Measurements from ENCODE around the gene TKT. TPM values are rescaled to one million over a fixed set of nuclear protein-coding genes. Genes with fewer than 3 reads are reported as not detected.

The TKT gene
- total and polyA plus RNA-seq, 4 donors, result 18.1 to 202 (median 129) TPM

DNA sequence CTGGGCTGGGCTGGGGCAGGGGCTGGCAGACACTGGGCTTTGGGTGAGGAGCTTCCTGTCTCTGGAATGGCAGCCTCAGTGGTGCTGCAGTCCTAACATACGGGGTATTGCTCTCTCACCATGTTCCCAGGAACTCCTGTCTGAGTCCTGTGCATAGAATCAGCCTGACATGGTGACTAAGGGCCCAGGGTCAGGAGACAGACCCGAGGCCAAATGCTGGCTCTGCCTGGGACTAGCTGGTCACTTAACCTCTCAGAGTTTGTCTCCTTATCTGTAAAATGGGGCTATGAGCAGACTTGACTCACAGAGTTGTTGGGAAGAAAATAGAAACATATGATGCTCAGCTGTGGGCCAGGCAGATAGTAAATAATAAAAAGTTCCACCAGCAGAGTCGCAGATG, 66.5 kb downstream of the TKT start:
- Histone ChIP-seq H3K9me3 (ENCODE audit: control insufficient read depth in 4 of 4, low read length in 3 of 4) (no peaks in the 10 kb centered on the region), H3K27me3 (ENCODE audit: control insufficient read depth in 4 of 4, insufficient read depth in 4 of 4, low read length in 3 of 4) (no peaks in the 10 kb centered on the region), H3K36me3 (ENCODE audit: control insufficient read depth in 4 of 4, insufficient read depth in 3 of 4, low read depth in 1 of 4, low read length in 3 of 4) (peaks cover 0 to 17% (median 7%) of the 10 kb centered on the region in 4 donors), H3K27ac (ENCODE audit: low read depth in 1 of 2, low read length in 2 of 2) (no peak overlapping the region), H3K4me3 (ENCODE audit: low read depth in 1 of 3, low read length in 3 of 3) (no peak overlapping the region), H3K4me1 (ENCODE audit: control insufficient read depth in 4 of 4, insufficient read depth in 4 of 4, low read length in 3 of 4) (peaks cover 0 to 2% (median 0%) of the 10 kb centered on the region in 4 donors), H3K9ac (ENCODE audit: low read depth in 1 of 2, low read length in 2 of 2) (no peak overlapping the region)
- WGBS, result 92% methylated on average over 3 of the region's 3 CpGs
- TF ChIP-seq RAD21 (IDR thresholded peaks at IDR 0.05) (no peak), GABPA (IDR thresholded peaks at IDR 0.05 in 1 of 2, conservative IDR thresholded peaks at IDR 0.05 in 1 of 2) (no peak), FOXA1 (IDR thresholded peaks at IDR 0.05) (no peak), EGR1 (IDR thresholded peaks at IDR 0.05; ENCODE audit: low read depth in 2 of 2) (no peak), ATF3 (IDR thresholded peaks at IDR 0.05) (no peak), NR2F2 (IDR thresholded peaks at IDR 0.05) (no peak), HNF4G (IDR thresholded peaks at IDR 0.05) (no peak), HNF4A (conservative IDR thresholded peaks at IDR 0.05) (no peak), JUND (IDR thresholded peaks at IDR 0.05) (no peak), SP1 (IDR thresholded peaks at IDR 0.05) (no peak)
- TF ChIP-seq, protein P1, sequence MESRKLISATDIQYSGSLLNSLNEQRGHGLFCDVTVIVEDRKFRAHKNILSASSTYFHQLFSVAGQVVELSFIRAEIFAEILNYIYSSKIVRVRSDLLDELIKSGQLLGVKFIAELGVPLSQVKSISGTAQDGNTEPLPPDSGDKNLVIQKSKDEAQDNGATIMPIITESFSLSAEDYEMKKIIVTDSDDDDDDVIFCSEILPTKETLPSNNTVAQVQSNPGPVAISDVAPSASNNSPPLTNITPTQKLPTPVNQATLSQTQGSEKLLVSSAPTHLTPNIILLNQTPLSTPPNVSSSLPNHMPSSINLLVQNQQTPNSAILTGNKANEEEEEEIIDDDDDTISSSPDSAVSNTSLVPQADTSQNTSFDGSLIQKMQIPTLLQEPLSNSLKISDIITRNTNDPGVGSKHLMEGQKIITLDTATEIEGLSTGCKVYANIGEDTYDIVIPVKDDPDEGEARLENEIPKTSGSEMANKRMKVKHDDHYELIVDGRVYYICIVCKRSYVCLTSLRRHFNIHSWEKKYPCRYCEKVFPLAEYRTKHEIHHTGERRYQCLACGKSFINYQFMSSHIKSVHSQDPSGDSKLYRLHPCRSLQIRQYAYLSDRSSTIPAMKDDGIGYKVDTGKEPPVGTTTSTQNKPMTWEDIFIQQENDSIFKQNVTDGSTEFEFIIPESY (IDR thresholded peaks at IDR 0.05), result no peak
- DNase-seq (ENCODE audit: low spot score), result no peak

- no peak for DNase-seq (ENCODE audit: low spot score)
- H3K27me3 ChIP-seq (ENCODE audit: control insufficient read depth in 4 of 4, insufficient read depth in 4 of 4, low read length in 3 of 4), result no peaks in the 10 kb centered on the region
- H3K36me3 ChIP-seq (ENCODE audit: control insufficient read depth in 4 of 4, insufficient read depth in 3 of 4, low read depth in 1 of 4, low read length in 3 of 4), result peaks cover 0 to 17% (median 7%) of the 10 kb centered on the region in 4 donors
- 97% methylated on average over 13 of the region's 13 CpGs for WGBS
- H3K27ac ChIP-seq (ENCODE audit: low read depth in 1 of 2, low read length in 2 of 2), result no peak overlapping the region
- peaks cover 0 to 2% (median 0%) of the 10 kb centered on the region in 4 donors for H3K4me1 ChIP-seq (ENCODE audit: control insufficient read depth in 4 of 4, insufficient read depth in 4 of 4, low read length in 3 of 4)
- no peak overlapping the region for H3K4me3 ChIP-seq (ENCODE audit: low read depth in 1 of 3, low read length in 3 of 3)
- TF ChIP-seq YY1 (IDR thresholded peaks at IDR 0.05), result no peak
- TF ChIP-seq SP1 (IDR thresholded peaks at IDR 0.05), result no peak
- TF ChIP-seq NR2F2 (IDR thresholded peaks at IDR 0.05), result no peak
- TF ChIP-seq, protein P1 (IDR thresholded peaks at IDR 0.05), result no peak
- no peak for TF ChIP-seq GABPA (IDR thresholded peaks at IDR 0.05 in 1 of 2, conservative IDR thresholded peaks at IDR 0.05 in 1 of 2)
- no peak for TF ChIP-seq HNF4A (conservative IDR thresholded peaks at IDR 0.05)
- TF ChIP-seq FOXA1 (IDR thresholded peaks at IDR 0.05), result no peak
- TF ChIP-seq HNF4G (IDR thresholded peaks at IDR 0.05), result no peak
- no peak for TF ChIP-seq ATF3 (IDR thresholded peaks at IDR 0.05)
- TF ChIP-seq RAD21 (IDR thresholded peaks at IDR 0.05), result no peak
- no peak for TF ChIP-seq CTCF (IDR thresholded peaks at IDR 0.05; ENCODE audit: low read depth, low read length, missing input control)
- no peak for TF ChIP-seq EGR1 (IDR thresholded peaks at IDR 0.05; ENCODE audit: low read depth in 2 of 2)
- TF ChIP-seq, protein P2, sequence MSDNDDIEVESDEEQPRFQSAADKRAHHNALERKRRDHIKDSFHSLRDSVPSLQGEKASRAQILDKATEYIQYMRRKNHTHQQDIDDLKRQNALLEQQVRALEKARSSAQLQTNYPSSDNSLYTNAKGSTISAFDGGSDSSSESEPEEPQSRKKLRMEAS (IDR thresholded peaks at IDR 0.05), result no peak
- TF ChIP-seq TAF1 (conservative IDR thresholded peaks at IDR 0.05), result no peak
- no peak for TF ChIP-seq JUND (IDR thresholded peaks at IDR 0.05)
- no peaks in the 10 kb centered on the region for H3K9me3 ChIP-seq (ENCODE audit: control insufficient read depth in 4 of 4, low read length in 3 of 4)
- no peak overlapping the region for H3K9ac ChIP-seq (ENCODE audit: low read depth in 1 of 2, low read length in 2 of 2)
Observed at GRCh38 chr3:53188720-53189119, 67.1 kb downstream of the TKT start.

All from liver (tissue), 9 donors.